NB4 (cell line): ENCODE results near the gene C12orf56.
"Not testable (repeated sequence)": the region's sequence is repeated elsewhere in the genome, so short reads cannot be mapped to it uniquely, and the experiment has no call there.

Experiments
- DNase-seq: peaks from one replicate; pipeline ENCODE4 v3.0.0; 2010; ENCODE audit warnings: low read depth
- H3K4me3 ChIP-seq: one replicate; pipeline ENCODE4 v1.5.1; 2011; ENCODE audit warnings: mild to moderate bottlenecking, low read depth, low read length, moderate library complexity
- MAX ChIP-seq: IDR thresholded peaks from 2 replicates; pipeline ENCODE4 v1.6.1; 2011; ENCODE audit warnings: low read depth, low read length
- MYC ChIP-seq: IDR thresholded peaks from 2 replicates; pipeline ENCODE4 v1.6.1; 2011; ENCODE audit warnings: low read depth, low read length
- POLR2A ChIP-seq: IDR thresholded peaks from 2 replicates; pipeline ENCODE4 v1.6.1; 2011; ENCODE audit warnings: mild to moderate bottlenecking; ENCODE audit not compliant: insufficient read length; ENCODE audit errors: extremely low read depth
- TF ChIP-seq, protein P1 (sequence below): IDR thresholded peaks from one replicate; pipeline ENCODE4 v1.5.1; 2012; ENCODE audit warnings: low read depth, low read length

C12orf56 gene

DNA sequence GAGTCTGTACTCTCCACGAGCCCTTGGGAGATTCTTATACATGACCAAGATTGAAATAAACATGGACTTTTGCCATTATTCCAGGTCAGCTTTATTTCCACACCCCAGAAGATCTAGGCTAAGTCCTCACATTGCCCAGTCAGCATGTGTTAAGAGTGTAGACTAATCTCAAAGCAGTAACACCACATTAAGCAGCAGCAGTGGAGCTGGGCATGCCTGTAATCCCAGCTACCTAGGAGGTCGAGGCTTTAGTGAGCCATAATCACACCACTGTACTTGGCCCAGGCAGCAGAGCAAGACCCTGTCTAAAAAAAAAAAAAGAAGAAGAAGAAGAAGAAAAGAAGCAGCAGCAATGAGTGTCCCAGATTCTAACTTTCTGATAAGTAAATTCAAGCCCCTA lies 65.5 kb downstream of the C12orf56 start:
- TF ChIP-seq POLR2A, result no peak
- no peak for TF ChIP-seq MYC
- TF ChIP-seq, protein P1, sequence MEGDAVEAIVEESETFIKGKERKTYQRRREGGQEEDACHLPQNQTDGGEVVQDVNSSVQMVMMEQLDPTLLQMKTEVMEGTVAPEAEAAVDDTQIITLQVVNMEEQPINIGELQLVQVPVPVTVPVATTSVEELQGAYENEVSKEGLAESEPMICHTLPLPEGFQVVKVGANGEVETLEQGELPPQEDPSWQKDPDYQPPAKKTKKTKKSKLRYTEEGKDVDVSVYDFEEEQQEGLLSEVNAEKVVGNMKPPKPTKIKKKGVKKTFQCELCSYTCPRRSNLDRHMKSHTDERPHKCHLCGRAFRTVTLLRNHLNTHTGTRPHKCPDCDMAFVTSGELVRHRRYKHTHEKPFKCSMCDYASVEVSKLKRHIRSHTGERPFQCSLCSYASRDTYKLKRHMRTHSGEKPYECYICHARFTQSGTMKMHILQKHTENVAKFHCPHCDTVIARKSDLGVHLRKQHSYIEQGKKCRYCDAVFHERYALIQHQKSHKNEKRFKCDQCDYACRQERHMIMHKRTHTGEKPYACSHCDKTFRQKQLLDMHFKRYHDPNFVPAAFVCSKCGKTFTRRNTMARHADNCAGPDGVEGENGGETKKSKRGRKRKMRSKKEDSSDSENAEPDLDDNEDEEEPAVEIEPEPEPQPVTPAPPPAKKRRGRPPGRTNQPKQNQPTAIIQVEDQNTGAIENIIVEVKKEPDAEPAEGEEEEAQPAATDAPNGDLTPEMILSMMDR, result no peak
- no peak for TF ChIP-seq MAX
- no peak for DNase-seq
- no peak overlapping the region for H3K4me3 ChIP-seq

DNA sequence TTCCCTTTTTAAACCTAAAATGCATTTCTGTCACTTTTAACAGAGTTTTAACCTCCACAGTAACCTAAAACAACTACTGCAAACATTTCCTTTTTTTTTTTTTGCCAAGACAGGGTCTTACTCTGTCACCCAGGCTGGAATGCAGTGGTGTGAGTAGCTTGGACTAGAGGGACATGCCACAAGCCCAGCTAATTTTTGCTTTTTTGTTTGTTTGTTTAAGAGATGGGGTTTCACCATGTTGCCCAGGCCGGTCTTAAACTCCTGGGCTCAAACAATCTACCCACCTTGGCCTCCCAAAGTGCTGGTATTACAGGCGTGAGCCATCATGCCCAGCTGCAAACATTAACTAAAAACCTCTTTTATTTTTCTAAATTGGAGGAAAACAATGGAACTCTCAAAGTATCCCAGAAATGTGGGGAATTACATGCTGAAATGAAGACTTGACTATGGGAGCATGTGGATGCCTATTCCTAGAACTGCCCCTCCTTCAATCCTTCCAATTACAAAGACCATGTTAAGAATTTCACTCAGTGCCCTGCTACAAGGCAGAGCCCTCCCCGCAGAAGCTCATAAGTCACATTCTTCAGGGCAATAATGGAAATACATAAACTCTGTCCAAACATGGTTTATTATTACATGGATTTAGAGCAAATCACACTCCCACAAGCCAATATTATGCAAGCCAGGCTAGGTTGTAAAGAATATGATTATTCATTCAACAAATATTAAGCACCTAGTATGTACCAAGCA lies 66.9 kb downstream of the C12orf56 start:
- DNase-seq, result no peak
- TF ChIP-seq, protein P1, result no peak
- TF ChIP-seq MYC, result no peak
- TF ChIP-seq MAX, result no peak

GRCh38 chr12:64323006-64323405 lies 67.6 kb downstream of the C12orf56 start:
- no peak overlapping the region for H3K4me3 ChIP-seq
- no peak for DNase-seq
- TF ChIP-seq, protein P1, result no peak
- TF ChIP-seq POLR2A, result no peak
- TF ChIP-seq MYC, result no peak
- TF ChIP-seq MAX, result no peak

More for the DNA sequence above, 66.9 kb downstream of the C12orf56 start:
- H3K4me3 ChIP-seq, result no peak overlapping the region

DNA sequence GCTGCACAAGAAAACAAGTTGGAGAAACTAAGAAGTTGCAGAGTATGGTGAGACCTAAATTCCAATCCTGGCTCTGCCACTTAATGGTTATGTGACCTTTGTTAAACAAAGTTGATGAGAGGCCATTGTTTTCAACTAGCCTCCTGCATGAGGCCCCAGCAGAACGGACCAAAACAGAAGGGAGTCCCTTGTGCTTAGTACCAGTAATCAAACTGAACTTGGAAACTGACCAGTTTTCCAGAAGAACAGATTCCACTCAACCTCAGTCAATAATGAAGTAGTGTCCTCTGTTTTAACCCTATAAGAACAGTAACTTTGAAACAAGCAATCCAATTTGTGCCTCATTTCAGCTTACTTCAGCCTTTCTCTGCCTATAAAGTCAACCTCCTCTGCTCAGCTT lies 69.9 kb downstream of the C12orf56 start:
- TF ChIP-seq MAX, result no peak
- no peak for TF ChIP-seq MYC
- TF ChIP-seq, protein P1, result no peak
- no peak for TF ChIP-seq POLR2A
- DNase-seq, result no peak
- H3K4me3 ChIP-seq, result no peak overlapping the region

- H3K4me3 ChIP-seq, DNase-seq: not testable (repeated sequence)
These were observed 70.9 kb downstream of the C12orf56 start for GRCh38 chr12:64319540-64320225.

DNA sequence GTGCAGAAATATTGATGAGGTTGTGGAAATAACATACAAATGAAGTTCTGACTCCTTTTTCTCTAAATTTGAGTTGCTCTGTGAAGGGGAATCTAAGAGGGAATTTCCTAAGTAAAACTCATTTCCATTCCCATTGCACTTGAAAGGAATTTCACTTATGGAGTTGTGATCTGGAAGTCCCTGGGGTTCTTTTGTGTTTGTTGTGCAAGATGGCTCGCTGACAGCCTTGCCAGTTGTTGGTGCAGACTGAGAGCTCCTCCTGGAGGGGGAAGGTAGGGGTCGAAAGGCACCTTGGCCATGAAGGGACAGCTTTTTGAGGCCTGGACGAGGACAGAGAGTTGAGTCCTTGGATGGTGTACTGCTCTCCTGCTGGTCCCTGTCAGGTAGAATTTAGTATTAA lies 72.0 kb downstream of the C12orf56 start:
- no peak overlapping the region for H3K4me3 ChIP-seq
- DNase-seq, result peak; percentile 22
- no peak for TF ChIP-seq MAX
- no peak for TF ChIP-seq POLR2A
- TF ChIP-seq, protein P1, result peak; percentile 8
- TF ChIP-seq MYC, result no peak
